ENCODE results near the gene BRD4. TPM values are rescaled to one million over a fixed set of nuclear protein-coding genes. Genes with fewer than 3 reads are reported as not detected.

The BRD4 gene
- total RNA-seq, 1 donor from 2014 or later: 143 TPM

- no peaks in the 10 kb centered on the region for H3K9me3 Mint-ChIP-seq (ENCODE audit: unreplicated experiment)
- TF ChIP-seq CTCF (IDR thresholded peaks at IDR 0.05): no peak
- H3K27ac Mint-ChIP-seq (ENCODE audit: unreplicated experiment): peak overlapping the region; percentile 98
- H3K4me1 Mint-ChIP-seq (ENCODE audit: unreplicated experiment): peaks cover 82% of the 10 kb centered on the region
- H3K27me3 Mint-ChIP-seq (ENCODE audit: unreplicated experiment): no peaks in the 10 kb centered on the region
- no peak for DNase-seq (ENCODE audit: extremely low spot score, unreplicated experiment)
- peak overlapping the region; percentile 26 for H3K4me3 Mint-ChIP-seq (ENCODE audit: unreplicated experiment)
- H3K36me3 Mint-ChIP-seq (ENCODE audit: unreplicated experiment): peaks cover 30% of the 10 kb centered on the region
Measured at GRCh38 chr19:15251010-15251748, 81.2 kb downstream of the BRD4 start.

- peaks cover 33% of the 10 kb centered on the region for H3K36me3 Mint-ChIP-seq (ENCODE audit: unreplicated experiment)
- H3K4me1 Mint-ChIP-seq (ENCODE audit: unreplicated experiment): peaks cover 86% of the 10 kb centered on the region
- no peaks in the 10 kb centered on the region for H3K27me3 Mint-ChIP-seq (ENCODE audit: unreplicated experiment)
- DNase-seq (ENCODE audit: extremely low spot score, unreplicated experiment): no peak
- TF ChIP-seq CTCF (IDR thresholded peaks at IDR 0.05): no peak
- peak overlapping the region; percentile 94 for H3K27ac Mint-ChIP-seq (ENCODE audit: unreplicated experiment)
- peak overlapping the region; percentile 26 for H3K4me3 Mint-ChIP-seq (ENCODE audit: unreplicated experiment)
- no peaks in the 10 kb centered on the region for H3K9me3 Mint-ChIP-seq (ENCODE audit: unreplicated experiment)
Measured at GRCh38 chr19:15250640-15250993, 81.7 kb downstream of the BRD4 start.

- peaks cover 31% of the 10 kb centered on the region for H3K36me3 Mint-ChIP-seq (ENCODE audit: unreplicated experiment)
- peak overlapping the region; percentile 42 for H3K4me3 Mint-ChIP-seq (ENCODE audit: unreplicated experiment)
- DNase-seq (ENCODE audit: extremely low spot score, unreplicated experiment): peak; percentile 89
- H3K9me3 Mint-ChIP-seq (ENCODE audit: unreplicated experiment): no peaks in the 10 kb centered on the region
- no peaks in the 10 kb centered on the region for H3K27me3 Mint-ChIP-seq (ENCODE audit: unreplicated experiment)
- H3K27ac Mint-ChIP-seq (ENCODE audit: unreplicated experiment): peak overlapping the region; percentile 94
- no peak for TF ChIP-seq CTCF (IDR thresholded peaks at IDR 0.05)
- peaks cover 87% of the 10 kb centered on the region for H3K4me1 Mint-ChIP-seq (ENCODE audit: unreplicated experiment)
Measured at GRCh38 chr19:15249972-15250639, 82.2 kb downstream of the BRD4 start.

GRCh38 chr19:15249528-15249874 is 82.8 kb downstream of the BRD4 start:
- TF ChIP-seq CTCF (IDR thresholded peaks at IDR 0.05): no peak
- H3K27ac Mint-ChIP-seq (ENCODE audit: unreplicated experiment): peak overlapping the region; percentile 94
- H3K9me3 Mint-ChIP-seq (ENCODE audit: unreplicated experiment): no peaks in the 10 kb centered on the region
- peaks cover 28% of the 10 kb centered on the region for H3K36me3 Mint-ChIP-seq (ENCODE audit: unreplicated experiment)
- H3K4me1 Mint-ChIP-seq (ENCODE audit: unreplicated experiment): peaks cover 89% of the 10 kb centered on the region
- DNase-seq (ENCODE audit: extremely low spot score, unreplicated experiment): no peak
- H3K27me3 Mint-ChIP-seq (ENCODE audit: unreplicated experiment): no peaks in the 10 kb centered on the region
- peak overlapping the region; percentile 42 for H3K4me3 Mint-ChIP-seq (ENCODE audit: unreplicated experiment)

Data from osteocyte (in vitro differentiated cells).